HCT116 (cell line): Measurements from ENCODE around the gene EVL. TPM values are rescaled to one million over a fixed set of nuclear protein-coding genes. Genes with fewer than 3 reads are reported as not detected.

Experiments used
- ATAC-seq: fragments of 200-7000 bp; cut with Tn5 transposase; 2 replicates; pipeline ENCODE4 v1.9.1; 2020; ENCODE audit warnings: mild to moderate bottlenecking, moderate library complexity
- BruUV-seq: library from RNA; stranded (reverse); fragments of 400-500 nt; replicated peaks from 2 replicates; lab custom pipeline; 2021; lab: Mats Ljungman, UMichigan
- CTCF ChIA-PET: fragments of 300-600 bp; sonication (Branson Sonifier 250); formaldehyde crosslinking; loops from one replicate; lab custom pipeline; 2021; ENCODE audit warnings: antibody characterized with exemption; lab: Charles Lee
- POLR2A ChIA-PET: fragments of 300-600, 350-600 bp; sonication (Branson Sonifier 250); formaldehyde crosslinking; loops from one replicate; lab custom pipeline; 2021; ENCODE audit warnings: antibody characterized with exemption; lab: Charles Lee
- RAD21 ChIA-PET, 2 experiments: fragments of 300-600 bp; sonication (Branson Sonifier 250); formaldehyde crosslinking; loops; one replicate each; lab custom pipeline; 2023; ENCODE audit warnings: low total read pairs in 2 of 2; ENCODE audit not compliant: uncharacterized antibody in 2 of 2, unreplicated experiment in 2 of 2, low non-redundant PET in 1 of 2; lab: Charles Lee
- DNase-seq: peaks from one replicate; pipeline ENCODE4 v3.0.0-alpha.2; 2010; ENCODE audit warnings: low read depth, low spot score
- H2AFZ ChIP-seq: fragments of 200-600 bp; shearing (Covaris generic), sonication (generic); 2 replicates; pipeline ENCODE4 v1.6.1; 2017; ENCODE audit warnings: low read depth, mixed run types, mixed read lengths, antibody characterized with exemption, low read length; ENCODE audit not compliant: poor library complexity, severe bottlenecking
- H3K27ac ChIP-seq: 2 replicates; pipeline ENCODE4 v1.5.1; 2012; ENCODE audit warnings: low read depth, low read length
- H3K27me3 ChIP-seq: fragments of 200-600 bp; sonication (generic); 2 replicates; pipeline ENCODE4 v1.6.1; 2016; ENCODE audit warnings: mixed run types, low read length, mixed read lengths; ENCODE audit not compliant: insufficient read depth
- H3K36me3 ChIP-seq, 2 experiments: fragments of 200-500 bp in 1 of 2; fragments of 200-600 bp in 1 of 2; sonication (Bioruptor generic) in 1 of 2; sonication (generic) in 1 of 2; 2 replicates each; pipeline versions ENCODE4 v1.5.1 to v1.6.1; 2014 to 2016; ENCODE audit warnings: low read length in 2 of 2, inconsistent platforms in 1 of 2, mixed read lengths in 1 of 2, mixed run types in 1 of 2; ENCODE audit not compliant: insufficient read depth in 2 of 2, control insufficient read depth in 1 of 2
- H3K4me1 ChIP-seq, 2 experiments: fragments of 200-600 bp in 1 of 2; sonication (generic) in 1 of 2; 2 replicates each; pipeline versions ENCODE4 v1.5.1 to v1.6.1; 2012 to 2017; ENCODE audit warnings: low read length in 2 of 2, inconsistent platforms in 1 of 2, mild to moderate bottlenecking in 1 of 2, mixed read lengths in 1 of 2, mixed run types in 1 of 2, moderate library complexity in 1 of 2; ENCODE audit not compliant: insufficient read depth in 2 of 2, control insufficient read depth in 1 of 2
- H3K4me2 ChIP-seq: fragments of 200-600 bp; sonication (generic); 2 replicates; pipeline ENCODE4 v1.6.1; 2017; ENCODE audit warnings: mixed run types, low read length, mixed read lengths
- H3K4me3 ChIP-seq, 2 experiments: fragments of 200-600 bp in 1 of 2; sonication (generic) in 1 of 2; replicated peaks in 1 of 2; 2 replicates each; pipeline ENCODE4 v1.5.1; 2011 to 2016; ENCODE audit warnings: low read length in 2 of 2, control low read depth in 1 of 2, low read depth in 1 of 2, mild to moderate bottlenecking in 1 of 2, mixed read lengths in 1 of 2, mixed run types in 1 of 2
- H3K79me2 ChIP-seq: fragments of 200-600 bp; sonication (generic); 2 replicates; pipeline ENCODE4 v1.6.1; 2017; ENCODE audit warnings: mild to moderate bottlenecking, mixed run types, low read length, moderate library complexity, mixed read lengths; ENCODE audit not compliant: insufficient read depth
- H3K9ac ChIP-seq: fragments of 200-600 bp; sonication (generic); 2 replicates; pipeline ENCODE4 v1.6.1; 2016; ENCODE audit warnings: low read length, mixed read lengths
- H3K9me2 ChIP-seq: fragments of 200-600 bp; sonication (generic), shearing (Covaris generic); 2 replicates; pipeline ENCODE4 v1.6.1; 2017; ENCODE audit warnings: mixed run types, mild to moderate bottlenecking, moderate library complexity; ENCODE audit not compliant: insufficient read depth
- H3K9me3 ChIP-seq, 2 experiments: fragments of 200-500 bp in 1 of 2; fragments of 200-600 bp in 1 of 2; sonication (Bioruptor generic) in 1 of 2; sonication (generic) in 1 of 2; 2 replicates each; pipeline ENCODE4 v1.6.1; 2014 to 2017; ENCODE audit warnings: low read length in 2 of 2, mixed read lengths in 2 of 2, inconsistent platforms in 1 of 2, low read depth in 1 of 2, mild to moderate bottlenecking in 1 of 2, mixed run types in 1 of 2, moderate library complexity in 1 of 2; ENCODE audit not compliant: control insufficient read depth in 1 of 2, insufficient read depth in 1 of 2
- H4K20me1 ChIP-seq: fragments of 200-600 bp; sonication (generic), shearing (Covaris generic); 2 replicates; pipeline ENCODE4 v1.6.1; 2017; ENCODE audit warnings: mixed run types, mild to moderate bottlenecking, moderate library complexity; ENCODE audit not compliant: insufficient read depth
- EGR1 ChIP-seq: IDR thresholded peaks from 2 replicates; pipeline ENCODE4 v1.6.1; 2012; ENCODE audit warnings: low read depth
- ELF1 ChIP-seq: IDR thresholded peaks from 2 replicates; pipeline ENCODE4 v1.6.1; 2012; ENCODE audit warnings: low read depth, borderline replicate concordance
- JUND ChIP-seq: IDR thresholded peaks from 2 replicates; pipeline ENCODE4 v1.6.1; 2012
- POLR2AphosphoS5 ChIP-seq: IDR thresholded peaks from 2 replicates; pipeline ENCODE4 v1.6.1; 2011; ENCODE audit warnings: mild to moderate bottlenecking, low read depth, low read length, moderate library complexity
- TCF7L2 ChIP-seq: IDR thresholded peaks from 2 replicates; pipeline ENCODE4 v1.7.0; 2011; ENCODE audit warnings: borderline replicate concordance, inconsistent platforms; ENCODE audit not compliant: insufficient read depth, insufficient read length; ENCODE audit errors: extremely low read depth
- YY1 ChIP-seq: IDR thresholded peaks from 2 replicates; pipeline ENCODE4 v1.6.1; 2011; ENCODE audit warnings: low read length, low read depth, moderate library complexity, mild to moderate bottlenecking; ENCODE audit not compliant: insufficient replicate concordance; ENCODE audit errors: extremely low read depth
- intact Hi-C: fragments of 100-400 bp; cut with micrococcal nuclease; formaldehyde crosslinking; loops from 2 replicates; pipeline ENCODE4 v1.10.0; 2022
- total RNA-seq: library from RNA; stranded (reverse); gene quantifications from one replicate; pipeline ENCODE4 v1.2.1, GENCODE V29; 2021; ENCODE audit not compliant: unreplicated experiment

Gene EVL
- total RNA-seq, 1 experiment from 2014 or later: 19.9 TPM

DNA sequence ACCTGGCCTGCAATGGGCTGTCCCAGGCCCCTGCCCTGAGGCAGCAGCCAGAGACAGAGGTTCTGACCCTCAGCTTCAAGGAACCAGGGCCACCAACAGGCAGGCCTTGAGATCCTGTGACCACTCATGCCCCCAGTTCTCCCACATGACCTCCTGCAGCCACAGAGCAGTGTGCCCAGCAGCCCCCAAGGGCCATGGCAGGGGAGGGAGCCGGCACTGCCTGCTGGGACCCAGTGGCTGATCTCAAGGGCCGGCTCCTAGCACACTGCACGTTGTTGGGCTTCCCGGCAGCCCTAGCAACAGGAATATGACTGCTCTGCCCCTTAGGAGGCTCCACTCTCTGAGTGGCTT is 79.4 kb downstream of the EVL start:
- H3K27ac ChIP-seq: no peak overlapping the region
- no peaks in the 10 kb centered on the region for H4K20me1 ChIP-seq
- no peak overlapping the region for H3K4me3 ChIP-seq
- no peak for TF ChIP-seq EGR1
- TF ChIP-seq YY1: no peak
- no peaks in the 10 kb centered on the region for H3K27me3 ChIP-seq
- DNase-seq (no peak), ATAC-seq (no peak)
- no peaks in the 10 kb centered on the region for H3K79me2 ChIP-seq
- RAD21 ChIA-PET: no interaction called here
- peaks cover 7 to 11% of the 10 kb centered on the region in 2 experiments; a peak in 3 of 4 replicates for H3K4me1 ChIP-seq
- CTCF ChIA-PET: no interaction called here
- POLR2A ChIA-PET: no interaction called here
- no peaks in the 10 kb centered on the region for H3K9me2 ChIP-seq
- no peaks in the 10 kb centered on the region for H3K9me3 ChIP-seq
- no TSS peak for BruUV-seq
- no peak overlapping the region for H2AFZ ChIP-seq
- H3K9ac ChIP-seq: no peak overlapping the region
- no peak overlapping the region for H3K4me2 ChIP-seq
- intact Hi-C loops: no loop called here
- H3K36me3 ChIP-seq: no peaks in the 10 kb centered on the region

DNA sequence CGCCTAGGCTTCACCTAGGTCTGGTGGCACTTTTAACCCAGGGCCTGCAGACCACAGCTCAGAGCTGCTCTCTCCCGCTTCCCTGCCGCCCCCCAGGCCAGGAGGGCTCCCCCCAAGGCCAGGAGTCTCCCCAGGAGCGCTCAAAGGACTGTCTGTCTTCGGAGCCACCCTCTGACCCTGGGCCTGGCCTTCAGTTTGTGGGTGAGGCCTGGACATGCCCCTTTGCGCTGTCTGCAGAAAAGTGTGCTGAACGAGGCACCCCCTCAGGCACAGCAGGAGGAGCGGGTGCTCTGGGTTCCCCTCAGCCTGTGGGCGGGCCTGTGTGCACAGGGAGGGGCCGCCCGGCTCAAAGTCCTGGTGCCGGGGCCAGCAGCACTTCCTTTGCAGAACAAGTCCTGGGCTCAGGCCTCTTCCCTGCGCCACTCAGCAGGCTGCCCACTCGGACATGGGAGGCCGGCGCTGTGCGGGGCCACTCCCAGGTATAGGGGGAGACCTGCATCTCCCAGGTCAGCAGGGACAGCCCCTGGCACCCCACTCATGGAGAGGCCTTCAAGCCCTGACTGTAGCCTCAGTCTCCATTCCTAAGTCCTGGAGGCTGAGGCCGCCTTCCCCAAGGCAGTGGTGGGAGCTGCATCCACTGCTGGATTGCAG is 79.9 kb downstream of the EVL start:
- Histone ChIP-seq H3K9ac (no peak overlapping the region), H3K4me3 (no peak overlapping the region), H3K27me3 (no peaks in the 10 kb centered on the region), H3K27ac (no peak overlapping the region)
- no peak for TF ChIP-seq TCF7L2
- no peak for TF ChIP-seq YY1
- TF ChIP-seq JUND: no peak
- TF ChIP-seq POLR2AphosphoS5: no peak
- no peak for TF ChIP-seq ELF1
- TF ChIP-seq, all 23 proteins: peak for 0
- no peak overlapping the region for H3K4me2 ChIP-seq
- intact Hi-C loops: no loop called here
- DNase-seq (no peak), ATAC-seq (no peak)
- H3K36me3 ChIP-seq: no peaks in the 10 kb centered on the region
- no peaks in the 10 kb centered on the region for H3K79me2 ChIP-seq
- CTCF ChIA-PET: no interaction called here
- H2AFZ ChIP-seq: no peak overlapping the region
- POLR2A ChIA-PET: no interaction called here
- BruUV-seq: no TSS peak
- H3K9me2 ChIP-seq: no peaks in the 10 kb centered on the region
- RAD21 ChIA-PET: no interaction called here
- H4K20me1 ChIP-seq: no peaks in the 10 kb centered on the region
- H3K4me1 ChIP-seq: peaks cover 5 to 9% of the 10 kb centered on the region in 2 experiments; a peak in 3 of 4 replicates
- H3K9me3 ChIP-seq: no peaks in the 10 kb centered on the region
